ENCODE data around the gene NR3C1. TPM values are rescaled to one million over a fixed set of nuclear protein-coding genes. Genes with fewer than 3 reads are reported as not detected.

NR3C1 gene
- total RNA-seq, 6 experiments from 2014 or later = 27.3 to 60.1 (median 47.2) TPM

GRCh38 chr5:143445776-143446175, 42.3 kb upstream of the NR3C1 start:
- intact Hi-C loops (cut with DNase I) = no loop called here
- no peak for ATAC-seq
- H3K4me1 ChIP-seq = no peaks in the 10 kb centered on the region
- 66% methylated on average over 3 of the region's 3 CpGs for WGBS (ENCODE audit: insufficient coverage, low coverage, low lambda C conversion rate, missing lambda C conversion rate)
- H3K9me3 ChIP-seq = no peaks in the 10 kb centered on the region
- no peaks in the 10 kb centered on the region for H3K36me3 ChIP-seq
- H3K4me3 ChIP-seq = no peak overlapping the region
- H3K27me3 ChIP-seq = no peaks in the 10 kb centered on the region
- DNase-seq = no peak
- no peak for TF ChIP-seq POLR2A (IDR thresholded peaks at IDR 0.05)
- TF ChIP-seq, protein P1, sequence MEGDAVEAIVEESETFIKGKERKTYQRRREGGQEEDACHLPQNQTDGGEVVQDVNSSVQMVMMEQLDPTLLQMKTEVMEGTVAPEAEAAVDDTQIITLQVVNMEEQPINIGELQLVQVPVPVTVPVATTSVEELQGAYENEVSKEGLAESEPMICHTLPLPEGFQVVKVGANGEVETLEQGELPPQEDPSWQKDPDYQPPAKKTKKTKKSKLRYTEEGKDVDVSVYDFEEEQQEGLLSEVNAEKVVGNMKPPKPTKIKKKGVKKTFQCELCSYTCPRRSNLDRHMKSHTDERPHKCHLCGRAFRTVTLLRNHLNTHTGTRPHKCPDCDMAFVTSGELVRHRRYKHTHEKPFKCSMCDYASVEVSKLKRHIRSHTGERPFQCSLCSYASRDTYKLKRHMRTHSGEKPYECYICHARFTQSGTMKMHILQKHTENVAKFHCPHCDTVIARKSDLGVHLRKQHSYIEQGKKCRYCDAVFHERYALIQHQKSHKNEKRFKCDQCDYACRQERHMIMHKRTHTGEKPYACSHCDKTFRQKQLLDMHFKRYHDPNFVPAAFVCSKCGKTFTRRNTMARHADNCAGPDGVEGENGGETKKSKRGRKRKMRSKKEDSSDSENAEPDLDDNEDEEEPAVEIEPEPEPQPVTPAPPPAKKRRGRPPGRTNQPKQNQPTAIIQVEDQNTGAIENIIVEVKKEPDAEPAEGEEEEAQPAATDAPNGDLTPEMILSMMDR (IDR thresholded peaks at IDR 0.05) = no peak
- H3K27ac ChIP-seq = no peak overlapping the region

DNA sequence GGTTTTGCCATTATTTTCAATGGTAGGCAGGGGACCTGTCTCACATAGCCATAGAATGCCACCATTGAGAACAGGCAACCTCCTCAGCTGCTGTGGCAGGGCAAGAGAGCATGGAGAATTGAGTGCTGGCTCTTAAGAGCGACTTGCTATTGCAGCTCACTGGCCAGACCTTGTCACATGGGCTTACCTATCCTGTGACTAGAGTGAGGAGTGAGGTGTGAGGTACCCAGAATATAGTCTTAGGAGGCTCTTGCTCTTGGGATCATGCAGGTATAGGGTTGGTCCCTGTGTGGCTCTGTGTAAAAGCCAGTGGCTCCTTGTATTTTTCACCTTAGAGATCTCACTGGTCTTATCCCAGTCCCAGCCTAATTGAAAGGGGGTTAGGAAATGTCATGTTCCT, 39.8 kb upstream of the NR3C1 start:
- Histone ChIP-seq H3K9me3 (no peaks in the 10 kb centered on the region), H3K27ac (no peak overlapping the region), H3K4me1 (no peaks in the 10 kb centered on the region), H3K4me3 (no peak overlapping the region), H3K36me3 (no peaks in the 10 kb centered on the region), H3K27me3 (no peaks in the 10 kb centered on the region)
- no CpG with 5 or more reads among the region's 1 CpG for WGBS (ENCODE audit: insufficient coverage, low coverage, low lambda C conversion rate, missing lambda C conversion rate)
- no peak for ATAC-seq
- no peak for DNase-seq
- TF ChIP-seq, protein P1 (IDR thresholded peaks at IDR 0.05) = no peak
- no peak for TF ChIP-seq POLR2A (IDR thresholded peaks at IDR 0.05)
- intact Hi-C loops (cut with DNase I) = no loop called here

DNA sequence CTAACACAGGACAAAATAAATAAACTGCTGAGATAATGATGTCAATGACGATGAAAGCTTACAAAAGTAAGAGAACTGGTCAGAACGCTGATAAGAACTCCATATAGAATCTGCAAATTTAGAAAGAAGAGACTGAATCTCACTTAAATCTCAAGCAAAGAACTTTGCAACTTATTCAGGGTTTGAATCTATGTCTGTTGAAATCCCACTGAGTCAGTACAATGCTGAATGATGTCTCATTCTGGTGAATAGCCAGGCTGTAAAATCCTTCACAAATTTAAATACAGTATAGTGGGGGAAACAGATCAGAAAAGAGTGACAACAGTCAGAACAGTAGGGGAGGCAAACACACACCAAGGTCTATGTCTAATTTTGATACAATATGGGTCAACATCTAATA, 38.9 kb upstream of the NR3C1 start:
- Histone ChIP-seq H3K36me3 (no peaks in the 10 kb centered on the region), H3K9me3 (no peaks in the 10 kb centered on the region), H3K27ac (no peak overlapping the region), H3K4me1 (no peaks in the 10 kb centered on the region), H3K4me3 (no peak overlapping the region), H3K27me3 (no peaks in the 10 kb centered on the region)
- no peak for TF ChIP-seq POLR2A (IDR thresholded peaks at IDR 0.05)
- TF ChIP-seq, protein P1 (IDR thresholded peaks at IDR 0.05) = no peak
- intact Hi-C loops (cut with DNase I) = no loop called here
- WGBS (ENCODE audit: insufficient coverage, low coverage, low lambda C conversion rate, missing lambda C conversion rate) = 65% methylated on average over 2 of the region's 2 CpGs
- no peak for DNase-seq
- no peak for ATAC-seq

DNA sequence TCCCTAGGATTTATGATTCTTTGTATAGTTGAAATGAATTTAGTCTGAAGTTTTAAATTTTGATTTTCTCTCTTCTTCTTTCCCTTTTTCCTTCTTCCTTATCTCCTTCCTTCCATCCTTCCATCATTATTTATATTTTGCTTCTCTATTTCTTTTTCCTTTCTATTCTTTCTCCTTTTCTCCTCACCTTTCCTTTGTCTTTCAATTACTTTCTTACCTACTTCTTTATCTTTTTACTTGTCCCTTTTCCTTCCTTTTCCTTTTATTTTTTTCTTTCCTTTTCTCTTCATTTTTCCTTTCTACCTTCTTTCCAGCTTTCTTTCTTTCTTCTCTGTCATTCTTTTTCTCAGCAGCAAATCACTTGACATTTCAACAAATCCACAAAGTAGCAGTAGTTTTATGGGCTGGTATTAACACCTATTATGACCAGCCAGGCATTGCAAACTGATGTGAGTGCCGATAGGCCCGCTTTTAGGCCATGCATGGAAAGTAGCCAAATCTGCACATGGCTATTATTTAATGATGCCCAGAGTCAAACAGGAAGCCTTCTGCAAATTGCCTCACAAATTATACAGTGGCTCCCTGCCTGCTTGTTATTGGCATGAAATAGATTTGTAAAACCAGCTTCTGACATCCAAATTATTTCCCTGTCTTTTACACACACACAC, 37.1 kb upstream of the NR3C1 start:
- TF ChIP-seq, protein P1 (IDR thresholded peaks at IDR 0.05) = no peak
- TF ChIP-seq POLR2A (IDR thresholded peaks at IDR 0.05) = no peak
- Histone ChIP-seq H3K4me1 (no peaks in the 10 kb centered on the region), H3K27ac (no peak overlapping the region), H3K36me3 (no peaks in the 10 kb centered on the region), H3K9me3 (no peaks in the 10 kb centered on the region), H3K27me3 (no peaks in the 10 kb centered on the region), H3K4me3 (no peak overlapping the region)
- ATAC-seq (peak; percentile 47 to 90 (median 64)), DNase-seq (no peak)
- intact Hi-C loops (cut with DNase I) = no loop called here
- WGBS (ENCODE audit: insufficient coverage, low coverage, low lambda C conversion rate, missing lambda C conversion rate) = 38% methylated on average over 2 of the region's 2 CpGs

Measured in right lobe of liver (tissue), 6 donors.